ENCODE results near the gene KIAA0513.

Gene KIAA0513

DNA sequence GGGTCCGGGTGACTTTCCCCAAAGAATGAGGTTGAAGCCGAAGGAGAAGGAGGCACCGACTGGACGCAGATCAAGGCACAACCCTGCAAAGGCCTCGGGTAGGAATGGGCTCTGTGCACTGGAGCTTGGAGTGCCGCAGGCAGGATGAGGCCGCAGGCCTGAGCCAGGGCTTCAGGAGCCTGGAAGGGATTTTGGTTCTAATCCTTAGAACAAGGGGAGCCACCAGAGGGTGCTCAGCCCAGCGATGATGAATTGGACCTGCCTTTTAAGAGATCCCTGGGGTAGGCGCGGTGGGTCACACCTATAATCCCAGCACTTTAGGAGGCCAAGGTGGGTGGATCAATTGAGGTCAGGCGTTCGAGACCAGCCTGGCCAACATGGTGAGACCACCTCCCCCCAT lies 76.6 kb downstream of the KIAA0513 start:
- no peak overlapping the region for H3K27ac ChIP-seq
- TF ChIP-seq CTCF (conservative IDR thresholded peaks at IDR 0.05) = no peak

DNA sequence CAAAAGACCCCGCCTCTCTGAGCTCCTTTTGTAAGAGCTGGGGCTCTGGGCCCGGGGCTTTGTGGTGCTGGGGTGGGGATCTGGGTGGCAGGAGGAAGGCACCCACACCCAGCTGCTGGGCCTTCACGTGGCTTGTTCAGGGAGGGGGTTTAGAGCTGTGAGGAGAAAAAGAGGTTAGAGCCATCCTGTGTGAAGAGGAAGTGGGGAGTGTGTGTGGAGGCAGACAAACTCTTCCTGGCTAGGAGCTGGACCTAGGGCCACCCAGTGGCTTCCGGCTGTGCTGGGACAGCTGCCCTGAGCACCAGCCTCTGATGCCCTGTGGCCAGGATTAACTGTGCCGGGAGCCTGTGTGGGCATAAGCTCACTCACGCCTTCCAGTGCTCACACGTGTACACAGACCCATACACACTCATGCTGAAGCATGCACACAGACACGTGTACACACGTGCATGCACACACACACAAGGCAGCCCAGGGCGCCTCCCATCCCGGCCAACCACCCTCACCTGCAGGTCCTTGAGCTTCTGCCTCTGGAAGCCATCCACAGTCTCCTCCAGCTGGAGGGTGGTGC lies 77.3 kb downstream of the KIAA0513 start:
- no peak overlapping the region for H3K27ac ChIP-seq
- no peak for TF ChIP-seq CTCF (conservative IDR thresholded peaks at IDR 0.05)

- TF ChIP-seq CTCF (conservative IDR thresholded peaks at IDR 0.05) = no peak
- no peak overlapping the region for H3K27ac ChIP-seq
These were observed 77.9 kb downstream of the KIAA0513 start for GRCh38 chr16:85105475-85105874.

DNA sequence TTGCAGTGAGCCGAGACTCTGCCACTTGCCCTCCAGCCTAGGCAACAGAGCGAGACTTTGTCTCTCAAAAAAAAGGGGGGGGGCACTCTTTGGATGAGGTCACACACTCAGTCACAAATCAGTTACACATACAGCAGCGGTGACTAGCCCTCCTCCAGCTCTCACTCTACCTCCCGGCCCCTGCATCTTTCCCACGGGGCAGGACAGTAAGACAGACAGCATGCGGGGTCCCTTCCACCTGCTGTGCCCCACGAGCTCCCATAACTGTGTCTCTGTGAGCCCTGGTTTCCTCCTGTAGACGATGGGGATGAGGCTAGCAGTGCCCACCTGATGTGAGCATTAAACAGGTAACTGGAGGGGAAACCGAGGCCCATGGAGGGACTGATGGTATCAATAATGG lies 79.5 kb downstream of the KIAA0513 start:
- TF ChIP-seq CTCF (conservative IDR thresholded peaks at IDR 0.05) = no peak
- H3K27ac ChIP-seq = no peak overlapping the region

GRCh38 chr16:85107532-85107931 lies 79.9 kb downstream of the KIAA0513 start:
- no peak for TF ChIP-seq CTCF (conservative IDR thresholded peaks at IDR 0.05)
- H3K27ac ChIP-seq = no peak overlapping the region

DNA sequence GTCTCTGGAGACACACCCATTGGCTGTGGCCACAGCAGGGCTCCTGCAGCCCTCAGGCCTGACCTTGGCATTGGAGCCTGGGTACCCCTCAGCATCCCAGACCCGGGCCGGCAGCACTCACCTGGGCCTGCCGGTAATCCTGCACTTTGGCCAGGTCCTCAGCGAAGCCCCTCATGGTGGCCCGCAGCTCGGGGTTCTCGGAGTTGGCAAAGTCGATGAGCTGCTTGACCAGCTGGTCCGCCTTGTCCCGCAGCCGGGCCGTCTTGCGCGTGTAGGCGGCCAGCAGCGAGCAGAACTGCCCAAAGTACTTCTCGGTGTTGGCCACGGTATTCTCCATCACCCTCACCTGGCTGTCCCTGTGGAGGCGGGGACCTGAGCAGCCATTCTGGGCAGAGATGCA lies 82.5 kb downstream of the KIAA0513 start:
- H3K27ac ChIP-seq = no peak overlapping the region
- TF ChIP-seq CTCF (conservative IDR thresholded peaks at IDR 0.05) = no peak

DNA sequence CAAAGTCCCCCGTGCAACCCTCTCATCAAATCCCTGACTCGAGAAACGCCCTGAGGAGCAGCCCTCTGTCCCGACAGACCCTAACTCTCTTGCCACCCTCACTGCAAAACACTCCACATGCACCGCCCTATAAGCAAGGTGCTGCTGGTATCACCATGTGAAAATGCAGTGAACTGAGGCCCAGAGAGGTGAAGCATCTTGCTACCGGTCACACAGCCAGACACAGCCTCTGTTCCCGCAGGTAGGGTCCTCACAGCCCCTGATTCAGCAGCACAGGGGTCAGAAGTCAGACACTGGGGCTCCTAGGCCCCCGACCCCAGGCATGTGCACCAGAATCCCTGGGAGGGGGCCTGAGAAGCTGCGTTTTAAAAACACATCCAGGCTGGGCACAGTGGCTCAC lies 83.6 kb downstream of the KIAA0513 start:
- no peak for TF ChIP-seq CTCF (conservative IDR thresholded peaks at IDR 0.05)
- no peak overlapping the region for H3K27ac ChIP-seq
